Measurements from ENCODE around the gene CCDC61. TPM values are rescaled to one million over a fixed set of nuclear protein-coding genes. Genes with fewer than 3 reads are reported as not detected.
A peak's percentile ranks its signal among the peaks of the same experiment; 100 is the strongest.

Gene CCDC61
- total RNA-seq, 1 experiment from 2014 or later = 16.9 TPM

DNA sequence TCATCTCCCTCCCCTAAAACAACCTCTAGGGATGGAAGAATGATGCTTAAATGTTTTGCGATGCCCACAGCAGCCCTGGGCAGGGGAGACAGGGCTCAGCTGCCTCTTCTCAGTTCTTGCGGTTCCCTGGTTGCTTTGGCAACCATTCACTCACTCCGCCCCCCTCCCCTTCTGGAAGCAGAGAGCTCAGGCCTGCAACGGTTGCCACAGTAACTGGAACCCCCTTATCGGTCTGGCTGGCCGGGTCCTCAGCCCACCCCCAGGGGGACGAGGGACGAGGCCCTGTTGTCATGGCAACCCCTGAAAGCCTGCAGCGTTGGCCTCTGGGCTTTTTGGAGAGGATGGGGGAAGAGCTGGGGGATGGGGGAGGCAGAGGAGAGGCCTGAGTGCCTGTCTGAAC, 41.1 kb upstream of the CCDC61 start:
- no peak overlapping the region for H3K14ac ChIP-seq (ENCODE audit: insufficient read depth, low read length)
- no peak overlapping the region for H3K4me2 ChIP-seq (ENCODE audit: insufficient read depth, insufficient read length, low read length)
- H2BK20ac ChIP-seq (ENCODE audit: low read depth, low read length, poor library complexity, severe bottlenecking) = no peak overlapping the region
- Mint-ChIP-seq H3K4me1 (peaks cover 5 to 17% of the 10 kb centered on the region in 2 experiments), H3K4me3 (peak overlapping the region in 1 of 2 experiments; percentile 50; a peak in 1 of 5 replicates), H3K27me3 (ENCODE audit: low read depth) (peaks cover 53% of the 10 kb centered on the region), H3K9me3 (peaks cover 0 to 1% of the 10 kb centered on the region in 2 experiments; a peak in 1 of 5 replicates), H3K27ac (no peak overlapping the region), H3K36me3 (ENCODE audit: insufficient read depth in 1 of 3, low read depth in 3 of 3) (peaks cover 4 to 16% (median 9%) of the 10 kb centered on the region in 3 experiments; a peak in 4 of 7 replicates)
- no peak for DNase-seq
- H3K79me1 ChIP-seq (ENCODE audit: insufficient read depth, low read depth, low read length, poor library complexity, severe bottlenecking) = no peaks in the 10 kb centered on the region
- H2BK15ac ChIP-seq (ENCODE audit: low read depth, low read length) = no peak overlapping the region
- peaks cover 7% of the 10 kb centered on the region for H3K23me2 ChIP-seq (ENCODE audit: insufficient read length, low read depth, low read length, poor library complexity, severe bottlenecking)
- peaks cover 3% of the 10 kb centered on the region for H4K20me1 ChIP-seq (ENCODE audit: control insufficient read depth, insufficient read depth, insufficient read length)
- H2BK120ac ChIP-seq (ENCODE audit: low read depth, low read length, poor library complexity, severe bottlenecking) = no peak overlapping the region
- no peak overlapping the region for H2BK5ac ChIP-seq (ENCODE audit: insufficient read length, low read length)
- H3K18ac ChIP-seq (ENCODE audit: insufficient read length, low read depth, low read length) = no peak overlapping the region
- H3K4ac ChIP-seq (ENCODE audit: low read depth, low read length) = no peak overlapping the region
- no peaks in the 10 kb centered on the region for H3K4me1 ChIP-seq (ENCODE audit: insufficient read depth, low read length)
- H2AFZ ChIP-seq (ENCODE audit: low read length) = no peak overlapping the region
- no peak overlapping the region for H4K8ac ChIP-seq (replicated peaks; ENCODE audit: insufficient read length, low read depth, low read length)
- H3K27ac ChIP-seq (ENCODE audit: insufficient read length, low read depth, low read length) = no peak overlapping the region
- no CpG with 5 or more reads among the region's 9 CpGs for WGBS (ENCODE audit: extremely low coverage, insufficient read length, low lambda C conversion rate)
- H3T11ph ChIP-seq (ENCODE audit: low read length) = no peak overlapping the region
- H3K56ac ChIP-seq (ENCODE audit: insufficient read length, low read depth, low read length) = no peak overlapping the region
- H4K91ac ChIP-seq (ENCODE audit: insufficient read length, low read depth, low read length) = no peak overlapping the region
- H2AK5ac ChIP-seq (ENCODE audit: insufficient read length, low read length) = no peak overlapping the region
- H3K9ac ChIP-seq (ENCODE audit: extremely low read depth, insufficient read length, low read length) = no peak overlapping the region
- no peaks in the 10 kb centered on the region for H3K79me2 ChIP-seq (ENCODE audit: insufficient read depth, low read length)
- no peaks in the 10 kb centered on the region for H3K27me3 ChIP-seq (ENCODE audit: insufficient read depth, low read length)
- H4K5ac ChIP-seq (ENCODE audit: insufficient read length, low read depth, low read length) = no peak overlapping the region
- no peak overlapping the region for H3K23ac ChIP-seq (ENCODE audit: insufficient read length, low read depth, low read length)
- TF ChIP-seq, protein P1, sequence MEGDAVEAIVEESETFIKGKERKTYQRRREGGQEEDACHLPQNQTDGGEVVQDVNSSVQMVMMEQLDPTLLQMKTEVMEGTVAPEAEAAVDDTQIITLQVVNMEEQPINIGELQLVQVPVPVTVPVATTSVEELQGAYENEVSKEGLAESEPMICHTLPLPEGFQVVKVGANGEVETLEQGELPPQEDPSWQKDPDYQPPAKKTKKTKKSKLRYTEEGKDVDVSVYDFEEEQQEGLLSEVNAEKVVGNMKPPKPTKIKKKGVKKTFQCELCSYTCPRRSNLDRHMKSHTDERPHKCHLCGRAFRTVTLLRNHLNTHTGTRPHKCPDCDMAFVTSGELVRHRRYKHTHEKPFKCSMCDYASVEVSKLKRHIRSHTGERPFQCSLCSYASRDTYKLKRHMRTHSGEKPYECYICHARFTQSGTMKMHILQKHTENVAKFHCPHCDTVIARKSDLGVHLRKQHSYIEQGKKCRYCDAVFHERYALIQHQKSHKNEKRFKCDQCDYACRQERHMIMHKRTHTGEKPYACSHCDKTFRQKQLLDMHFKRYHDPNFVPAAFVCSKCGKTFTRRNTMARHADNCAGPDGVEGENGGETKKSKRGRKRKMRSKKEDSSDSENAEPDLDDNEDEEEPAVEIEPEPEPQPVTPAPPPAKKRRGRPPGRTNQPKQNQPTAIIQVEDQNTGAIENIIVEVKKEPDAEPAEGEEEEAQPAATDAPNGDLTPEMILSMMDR (conservative IDR thresholded peaks at IDR 0.05) = no peak
- no peaks in the 10 kb centered on the region for H3K9me3 ChIP-seq (ENCODE audit: control insufficient read depth, low read depth, low read length)
- H2BK12ac ChIP-seq (ENCODE audit: insufficient read length, low read depth, low read length) = no peak overlapping the region
